MM.1S (cell line): Measurements from ENCODE around the gene TMEM174.

Experiments
- DNase-seq: peaks from one replicate; pipeline ENCODE4 v3.0.0-alpha.2; 2015
- H2AFZ ChIP-seq: fragments of 300-600 bp; sonication (generic); 2 replicates; pipeline ENCODE4 v1.6.0; 2016; ENCODE audit warnings: antibody characterized with exemption, low read length
- H3F3A ChIP-seq: fragments of 300-600 bp; sonication (generic); 2 replicates; pipeline ENCODE4 v1.6.1; 2016; ENCODE audit warnings: mild to moderate bottlenecking, antibody characterized with exemption, low read length, moderate library complexity, mixed read lengths; ENCODE audit not compliant: insufficient read depth
- H3K27ac ChIP-seq: fragments of 300-600 bp; sonication (generic); 2 replicates; pipeline ENCODE4 v1.5.1; 2016; ENCODE audit warnings: mild to moderate bottlenecking, low read length
- H3K27me3 ChIP-seq: fragments of 300-600 bp; sonication (generic); replicated peaks from 2 replicates; pipeline ENCODE4 v1.6.0; 2016; ENCODE audit warnings: low read length; ENCODE audit not compliant: insufficient read depth
- H3K36me3 ChIP-seq: fragments of 300-600 bp; sonication (generic); replicated peaks from 2 replicates; pipeline ENCODE4 v1.6.1; 2016; ENCODE audit warnings: mild to moderate bottlenecking, low read length, mixed read lengths; ENCODE audit not compliant: insufficient read depth
- H3K4me1 ChIP-seq: fragments of 300-600 bp; sonication (generic); 2 replicates; pipeline ENCODE4 v1.6.1; 2016; ENCODE audit warnings: low read length, mixed read lengths
- H3K4me2 ChIP-seq: fragments of 300-600 bp; sonication (generic); 2 replicates; pipeline ENCODE4 v1.6.0; 2016; ENCODE audit warnings: low read depth, low read length
- H3K4me3 ChIP-seq: fragments of 300-600 bp; sonication (generic); 2 replicates; pipeline ENCODE4 v1.5.1; 2016; ENCODE audit warnings: low read length, mixed read lengths
- H3K79me2 ChIP-seq: fragments of 300-600 bp; sonication (generic); 2 replicates; pipeline ENCODE4 v1.6.1; 2016; ENCODE audit warnings: mixed run types, low read length, mixed read lengths
- H3K9ac ChIP-seq: fragments of 300-600 bp; sonication (generic); 2 replicates; pipeline ENCODE4 v1.6.1; 2016; ENCODE audit warnings: low read length, mixed read lengths
- H3K9me2 ChIP-seq: fragments of 300-600 bp; sonication (generic); replicated peaks from 2 replicates; pipeline ENCODE4 v1.6.1; 2016; ENCODE audit warnings: mild to moderate bottlenecking, low read length, mixed read lengths; ENCODE audit not compliant: insufficient read depth
- H3K9me3 ChIP-seq: fragments of 300-600 bp; sonication (generic); replicated peaks from 2 replicates; pipeline ENCODE4 v1.6.1; 2016; ENCODE audit warnings: mild to moderate bottlenecking, low read length, mixed read lengths; ENCODE audit not compliant: insufficient read depth
- H4K20me1 ChIP-seq: fragments of 300-600 bp; sonication (generic); 2 replicates; pipeline ENCODE4 v1.6.1; 2016; ENCODE audit warnings: mild to moderate bottlenecking, low read length, moderate library complexity, mixed read lengths; ENCODE audit not compliant: insufficient read depth
- CTCF ChIP-seq: fragments of 300-600 bp; sonication (generic); IDR thresholded peaks from 2 replicates; pipeline ENCODE4 v1.5.1; 2016; ENCODE audit warnings: antibody characterized with exemption, low read length, mixed read lengths
- EZH2 ChIP-seq: fragments of 300-600 bp; sonication (generic); optimal IDR thresholded peaks from 2 replicates; pipeline ENCODE3; 2017; ENCODE audit warnings: low read depth, mild to moderate bottlenecking, antibody characterized with exemption, low read length, mixed read lengths
- EZH2phosphoT487 ChIP-seq: fragments of 300-600 bp; sonication (generic); IDR thresholded peaks from 2 replicates; pipeline ENCODE4 v1.6.1; 2018; ENCODE audit warnings: antibody characterized with exemption, low read length

Gene TMEM174

GRCh38 chr5:73221726-73222125, 48.7 kb downstream of the TMEM174 start:
- no peaks in the 10 kb centered on the region for H3F3A ChIP-seq
- no peak overlapping the region for H3K9ac ChIP-seq
- H3K9me3 ChIP-seq, result no peaks in the 10 kb centered on the region
- H3K4me2 ChIP-seq, result no peak overlapping the region
- no peaks in the 10 kb centered on the region for H3K36me3 ChIP-seq
- no peak overlapping the region for H2AFZ ChIP-seq
- H3K27me3 ChIP-seq, result no peaks in the 10 kb centered on the region
- no peaks in the 10 kb centered on the region for H3K4me1 ChIP-seq
- H4K20me1 ChIP-seq, result no peaks in the 10 kb centered on the region
- H3K9me2 ChIP-seq, result no peaks in the 10 kb centered on the region
- no peak overlapping the region for H3K27ac ChIP-seq
- no peak for DNase-seq
- no peaks in the 10 kb centered on the region for H3K79me2 ChIP-seq
- no peak for TF ChIP-seq CTCF
- no peak for TF ChIP-seq EZH2phosphoT487
- no peak for TF ChIP-seq EZH2
- no peak overlapping the region for H3K4me3 ChIP-seq

GRCh38 chr5:73222173-73222572, 49.2 kb downstream of the TMEM174 start:
- Histone ChIP-seq H3K9me3 (no peaks in the 10 kb centered on the region), H3K9ac (no peak overlapping the region), H3K4me1 (no peaks in the 10 kb centered on the region), H4K20me1 (no peaks in the 10 kb centered on the region), H3F3A (no peaks in the 10 kb centered on the region), H3K79me2 (no peaks in the 10 kb centered on the region), H3K36me3 (no peaks in the 10 kb centered on the region), H3K4me2 (no peak overlapping the region), H3K9me2 (no peaks in the 10 kb centered on the region), H3K4me3 (no peak overlapping the region), H2AFZ (no peak overlapping the region), H3K27me3 (no peaks in the 10 kb centered on the region), H3K27ac (no peak overlapping the region)
- no peak for DNase-seq
- TF ChIP-seq EZH2phosphoT487, result no peak
- TF ChIP-seq CTCF, result no peak
- no peak for TF ChIP-seq EZH2
